C4-2B (cell line): ENCODE data around the gene XG.

Source experiments
- ZFX ChIP-seq: fragments of 450-650 bp; IDR thresholded peaks from 2 replicates; pipeline ENCODE4 v1.6.1; 2017
- TF ChIP-seq, protein P1 (sequence below): fragments of 450-650 bp; conservative IDR thresholded peaks from 2 replicates; pipeline ENCODE4 v1.5.1; 2017; ENCODE audit warnings: mild to moderate bottlenecking

- TF ChIP-seq, protein P1, sequence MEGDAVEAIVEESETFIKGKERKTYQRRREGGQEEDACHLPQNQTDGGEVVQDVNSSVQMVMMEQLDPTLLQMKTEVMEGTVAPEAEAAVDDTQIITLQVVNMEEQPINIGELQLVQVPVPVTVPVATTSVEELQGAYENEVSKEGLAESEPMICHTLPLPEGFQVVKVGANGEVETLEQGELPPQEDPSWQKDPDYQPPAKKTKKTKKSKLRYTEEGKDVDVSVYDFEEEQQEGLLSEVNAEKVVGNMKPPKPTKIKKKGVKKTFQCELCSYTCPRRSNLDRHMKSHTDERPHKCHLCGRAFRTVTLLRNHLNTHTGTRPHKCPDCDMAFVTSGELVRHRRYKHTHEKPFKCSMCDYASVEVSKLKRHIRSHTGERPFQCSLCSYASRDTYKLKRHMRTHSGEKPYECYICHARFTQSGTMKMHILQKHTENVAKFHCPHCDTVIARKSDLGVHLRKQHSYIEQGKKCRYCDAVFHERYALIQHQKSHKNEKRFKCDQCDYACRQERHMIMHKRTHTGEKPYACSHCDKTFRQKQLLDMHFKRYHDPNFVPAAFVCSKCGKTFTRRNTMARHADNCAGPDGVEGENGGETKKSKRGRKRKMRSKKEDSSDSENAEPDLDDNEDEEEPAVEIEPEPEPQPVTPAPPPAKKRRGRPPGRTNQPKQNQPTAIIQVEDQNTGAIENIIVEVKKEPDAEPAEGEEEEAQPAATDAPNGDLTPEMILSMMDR = no peak
- no peak for TF ChIP-seq ZFX
Observed at GRCh38 chrX:2717312-2717711, 34.5 kb upstream of the XG start.
